ENCODE data around the gene NDUFA13. TPM values are rescaled to one million over a fixed set of nuclear protein-coding genes. Genes with fewer than 3 reads are reported as not detected.

The NDUFA13 gene
- total RNA-seq, 1 donor from 2014 or later = 182 TPM

GRCh38 chr19:19495614-19496603 lies 20.1 kb upstream of the NDUFA13 start:
- no peak for DNase-seq (ENCODE audit: low read depth)
- H3K4me3 ChIP-seq (ENCODE audit: low read depth, low read length) = no peak overlapping the region
- H3K36me3 ChIP-seq (ENCODE audit: control insufficient read depth, insufficient read depth, low read length) = peaks cover 71% of the 10 kb centered on the region
- no peak for TF ChIP-seq CTCF (IDR thresholded peaks at IDR 0.05; ENCODE audit: insufficient read depth, low read length, severe bottlenecking)
- FAIRE-seq = no peak
- no peaks in the 10 kb centered on the region for H3K27me3 ChIP-seq (ENCODE audit: control insufficient read depth, insufficient read depth, low read length)

- DNase-seq (ENCODE audit: low read depth) = no peak
- no peak for TF ChIP-seq CTCF (IDR thresholded peaks at IDR 0.05; ENCODE audit: insufficient read depth, low read length, severe bottlenecking)
Observed at GRCh38 chr19:19498255-19498991, 17.6 kb upstream of the NDUFA13 start.

GRCh38 chr19:19499272-19499995 lies 16.6 kb upstream of the NDUFA13 start:
- no peak for TF ChIP-seq CTCF (IDR thresholded peaks at IDR 0.05; ENCODE audit: insufficient read depth, low read length, severe bottlenecking)
- H3K4me3 ChIP-seq (ENCODE audit: low read depth, low read length) = no peak overlapping the region
- H3K36me3 ChIP-seq (ENCODE audit: control insufficient read depth, insufficient read depth, low read length) = peaks cover 62% of the 10 kb centered on the region
- DNase-seq (ENCODE audit: low read depth) = no peak
- no peaks in the 10 kb centered on the region for H3K27me3 ChIP-seq (ENCODE audit: control insufficient read depth, insufficient read depth, low read length)
- no peak for FAIRE-seq

More at GRCh38 chr19:19498255-19498991, 17.6 kb upstream of the NDUFA13 start:
- peaks cover 70% of the 10 kb centered on the region for H3K36me3 ChIP-seq (ENCODE audit: control insufficient read depth, insufficient read depth, low read length)
- FAIRE-seq = no peak
- no peaks in the 10 kb centered on the region for H3K27me3 ChIP-seq (ENCODE audit: control insufficient read depth, insufficient read depth, low read length)
- H3K4me3 ChIP-seq (ENCODE audit: low read depth, low read length) = no peak overlapping the region

- Histone ChIP-seq H3K27me3 (ENCODE audit: control insufficient read depth, insufficient read depth, low read length) (no peaks in the 10 kb centered on the region), H3K36me3 (ENCODE audit: control insufficient read depth, insufficient read depth, low read length) (peaks cover 62% of the 10 kb centered on the region), H3K4me3 (ENCODE audit: low read depth, low read length) (no peak overlapping the region)
- no peak for TF ChIP-seq CTCF (IDR thresholded peaks at IDR 0.05; ENCODE audit: insufficient read depth, low read length, severe bottlenecking)
- no peak for DNase-seq (ENCODE audit: low read depth)
- FAIRE-seq = no peak
Observed at GRCh38 chr19:19500975-19501644, 14.9 kb upstream of the NDUFA13 start.

GRCh38 chr19:19501798-19502197 lies 14.2 kb upstream of the NDUFA13 start:
- no peak overlapping the region for H3K4me3 ChIP-seq (ENCODE audit: low read depth, low read length)
- FAIRE-seq (no peak), DNase-seq (ENCODE audit: low read depth) (no peak)
- TF ChIP-seq CTCF (IDR thresholded peaks at IDR 0.05; ENCODE audit: insufficient read depth, low read length, severe bottlenecking) = no peak
- peaks cover 55% of the 10 kb centered on the region for H3K36me3 ChIP-seq (ENCODE audit: control insufficient read depth, insufficient read depth, low read length)
- H3K27me3 ChIP-seq (ENCODE audit: control insufficient read depth, insufficient read depth, low read length) = no peaks in the 10 kb centered on the region

All from bronchial epithelial cell (primary cell).